Right lobe of liver (tissue), 4 donors: ENCODE data around the gene TMEM271.

Experiments
- CTCF ChIP-seq, 4 donors: fragments of 200-600 bp in 3 of 4; fragments of 450-650 bp in 1 of 4; IDR thresholded peaks; one replicate each; pipeline versions ENCODE4 v1.5.1 to v1.8.0; 2016 to 2022; ENCODE audit warnings: antibody characterized with exemption in 4 of 4, mild to moderate bottlenecking in 2 of 4
- POLR2A ChIP-seq: fragments of 450-650 bp; IDR thresholded peaks from one replicate; pipeline ENCODE4 v1.6.1; 2017; ENCODE audit warnings: antibody characterized with exemption, mild to moderate bottlenecking
- donor health status: DM: no; HTN: no; CAD: no.
- donor health status: DM: no; HTN: no; CAD: no.
- donor health status: DM: no; HTN: yes; CAD: no.

GRCh38 chr4:524196-524595 lies 51.9 kb downstream of the TMEM271 start:
- TF ChIP-seq CTCF (IDR thresholded peaks at IDR 0.05) (no peak), POLR2A (no peak)
